A673 (cell line): ENCODE measurements around the gene MICAL3. TPM values are rescaled to one million over a fixed set of nuclear protein-coding genes. Genes with fewer than 3 reads are reported as not detected.
A peak's percentile ranks its signal among the peaks of the same experiment; 100 is the strongest.

Experiments used
- BruUV-seq: library from RNA; stranded (reverse); fragments of 400-500 nt; replicated peaks from 2 replicates; lab custom pipeline; 2021; lab: Mats Ljungman, UMichigan
- CTCF ChIA-PET: fragments of 300-600 bp; sonication (Branson Sonifier 250); formaldehyde crosslinking; loops from one replicate; lab custom pipeline; 2022; ENCODE audit warnings: antibody characterized with exemption; lab: Charles Lee
- POLR2A ChIA-PET: fragments of 300-600 bp; sonication (Branson Sonifier 250); formaldehyde crosslinking; loops from one replicate; lab custom pipeline; 2022; ENCODE audit warnings: antibody characterized with exemption; ENCODE audit not compliant: low non-redundant PET; lab: Charles Lee
- DNase-seq: peaks from one replicate; pipeline ENCODE4 v3.0.0-alpha.2; 2015; ENCODE audit warnings: low spot score
- H3K27ac ChIP-seq: fragments of 200-600 bp; sonication (generic); 2 replicates; pipeline ENCODE4 v1.5.1; 2016; ENCODE audit warnings: mixed run types, low read depth, mild to moderate bottlenecking, mixed read lengths, antibody characterized with exemption, low read length; ENCODE audit not compliant: poor library complexity, severe bottlenecking
- H3K27me3 ChIP-seq: fragments of 200-600 bp; sonication (generic); replicated peaks from 2 replicates; pipeline ENCODE4 v1.6.1; 2017; ENCODE audit warnings: mixed run types, low read depth, mild to moderate bottlenecking, mixed read lengths, antibody characterized with exemption, low read length; ENCODE audit not compliant: insufficient read depth, poor library complexity
- H3K36me3 ChIP-seq: fragments of 200-600 bp; sonication (generic); 2 replicates; pipeline ENCODE4 v1.6.1; 2016; ENCODE audit warnings: mixed run types, mild to moderate bottlenecking, mixed read lengths, antibody characterized with exemption, low read length; ENCODE audit not compliant: insufficient read depth, poor library complexity, severe bottlenecking
- H3K4me1 ChIP-seq: fragments of 200-600 bp; sonication (generic); 2 replicates; pipeline ENCODE4 v1.6.1; 2017; ENCODE audit warnings: mixed run types, mild to moderate bottlenecking, mixed read lengths, antibody characterized with exemption, low read length; ENCODE audit not compliant: insufficient read depth, poor library complexity, severe bottlenecking
- H3K4me3 ChIP-seq: fragments of 200-600 bp; sonication (generic); 2 replicates; pipeline ENCODE4 v1.5.1; 2016; ENCODE audit warnings: low read depth, mixed run types, mild to moderate bottlenecking, mixed read lengths, low read length; ENCODE audit not compliant: poor library complexity, severe bottlenecking
- H3K9me3 ChIP-seq: fragments of 200-600 bp; sonication (generic); 2 replicates; pipeline ENCODE4 v1.6.1; 2016; ENCODE audit warnings: mixed run types, low read depth, mild to moderate bottlenecking, mixed read lengths, antibody characterized with exemption, low read length; ENCODE audit not compliant: poor library complexity, severe bottlenecking
- EZH2 ChIP-seq: fragments of 200-600 bp; sonication (generic); IDR thresholded peaks from 2 replicates; pipeline ENCODE4 v1.6.1; 2017; ENCODE audit warnings: borderline replicate concordance, low read depth, mild to moderate bottlenecking, mixed read lengths, antibody characterized with exemption, low read length; ENCODE audit not compliant: poor library complexity, severe bottlenecking
- intact Hi-C: fragments of 100-400 bp; cut with micrococcal nuclease; formaldehyde crosslinking; loops from one replicate; pipeline ENCODE4 v1.10.0; 2022; ENCODE audit not compliant: unreplicated experiment
- total RNA-seq: library from RNA; stranded (reverse); gene quantifications from 2 replicates; pipeline ENCODE4 v1.2.3, GENCODE V29; 2021
- TF ChIP-seq, protein P1 (sequence below): fragments of 300-800, 200-600 bp; sonication (generic); conservative IDR thresholded peaks from 2 replicates; pipeline ENCODE4 v1.5.1; 2017; ENCODE audit warnings: low read depth, mild to moderate bottlenecking, antibody characterized with exemption, low read length, moderate library complexity, mixed read lengths

MICAL3 gene
- total RNA-seq, 1 experiment from 2014 or later = 63.6 TPM

DNA sequence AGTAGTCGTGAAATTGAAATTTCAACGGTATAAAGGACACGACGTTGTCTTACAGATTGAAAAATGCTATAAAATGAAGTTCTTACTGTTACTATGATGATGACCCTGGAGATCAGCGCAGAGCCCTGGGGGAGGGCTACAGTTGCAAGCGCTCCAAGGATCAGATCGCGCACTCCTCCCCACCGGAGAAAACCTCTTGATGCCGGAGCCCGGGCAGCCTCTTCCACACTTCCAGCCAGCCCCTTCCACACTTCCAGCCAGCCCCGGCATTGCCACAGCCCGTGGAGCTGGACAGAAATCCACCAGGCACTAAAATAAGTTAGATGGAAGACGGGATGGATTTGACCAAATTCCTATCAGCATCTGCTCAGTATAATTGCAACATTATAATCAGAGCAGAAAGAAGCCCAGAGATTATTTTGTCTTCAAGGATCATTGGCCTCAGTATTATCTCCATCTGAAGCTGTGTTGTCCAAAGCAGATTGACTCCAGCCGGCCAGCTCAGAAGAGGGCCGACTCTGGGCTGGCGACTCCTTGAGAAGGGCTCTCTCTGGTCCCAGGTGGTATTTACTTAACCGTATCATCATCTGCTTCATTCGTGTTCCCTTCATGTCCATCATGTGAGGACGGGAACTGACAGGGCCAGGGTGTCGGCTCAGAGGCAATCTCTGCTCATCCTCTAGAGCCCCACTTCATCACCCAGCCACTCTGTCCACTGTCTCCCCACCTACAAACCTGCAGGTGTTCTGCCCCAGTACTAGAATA, 777 bp upstream of the MICAL3 start:
- peaks cover 6% of the 10 kb centered on the region for H3K4me1 ChIP-seq
- ChIA-PET POLR2A (no interaction called here), CTCF (no interaction called here)
- TF ChIP-seq, protein P1, sequence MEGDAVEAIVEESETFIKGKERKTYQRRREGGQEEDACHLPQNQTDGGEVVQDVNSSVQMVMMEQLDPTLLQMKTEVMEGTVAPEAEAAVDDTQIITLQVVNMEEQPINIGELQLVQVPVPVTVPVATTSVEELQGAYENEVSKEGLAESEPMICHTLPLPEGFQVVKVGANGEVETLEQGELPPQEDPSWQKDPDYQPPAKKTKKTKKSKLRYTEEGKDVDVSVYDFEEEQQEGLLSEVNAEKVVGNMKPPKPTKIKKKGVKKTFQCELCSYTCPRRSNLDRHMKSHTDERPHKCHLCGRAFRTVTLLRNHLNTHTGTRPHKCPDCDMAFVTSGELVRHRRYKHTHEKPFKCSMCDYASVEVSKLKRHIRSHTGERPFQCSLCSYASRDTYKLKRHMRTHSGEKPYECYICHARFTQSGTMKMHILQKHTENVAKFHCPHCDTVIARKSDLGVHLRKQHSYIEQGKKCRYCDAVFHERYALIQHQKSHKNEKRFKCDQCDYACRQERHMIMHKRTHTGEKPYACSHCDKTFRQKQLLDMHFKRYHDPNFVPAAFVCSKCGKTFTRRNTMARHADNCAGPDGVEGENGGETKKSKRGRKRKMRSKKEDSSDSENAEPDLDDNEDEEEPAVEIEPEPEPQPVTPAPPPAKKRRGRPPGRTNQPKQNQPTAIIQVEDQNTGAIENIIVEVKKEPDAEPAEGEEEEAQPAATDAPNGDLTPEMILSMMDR = no peak
- no peak for TF ChIP-seq EZH2
- BruUV-seq = no TSS peak
- peak overlapping the region; percentile 67 for H3K4me3 ChIP-seq
- DNase-seq = no peak
- H3K9me3 ChIP-seq = no peaks in the 10 kb centered on the region
- intact Hi-C loops = loop anchor here (1.0 to 5.0 kb wide), 3 partner anchors 37 to 195 kb away; partner anchors contain the start of gene PEX26
- H3K27me3 ChIP-seq = no peaks in the 10 kb centered on the region
- H3K27ac ChIP-seq = no peak overlapping the region
- H3K36me3 ChIP-seq = no peaks in the 10 kb centered on the region

DNA sequence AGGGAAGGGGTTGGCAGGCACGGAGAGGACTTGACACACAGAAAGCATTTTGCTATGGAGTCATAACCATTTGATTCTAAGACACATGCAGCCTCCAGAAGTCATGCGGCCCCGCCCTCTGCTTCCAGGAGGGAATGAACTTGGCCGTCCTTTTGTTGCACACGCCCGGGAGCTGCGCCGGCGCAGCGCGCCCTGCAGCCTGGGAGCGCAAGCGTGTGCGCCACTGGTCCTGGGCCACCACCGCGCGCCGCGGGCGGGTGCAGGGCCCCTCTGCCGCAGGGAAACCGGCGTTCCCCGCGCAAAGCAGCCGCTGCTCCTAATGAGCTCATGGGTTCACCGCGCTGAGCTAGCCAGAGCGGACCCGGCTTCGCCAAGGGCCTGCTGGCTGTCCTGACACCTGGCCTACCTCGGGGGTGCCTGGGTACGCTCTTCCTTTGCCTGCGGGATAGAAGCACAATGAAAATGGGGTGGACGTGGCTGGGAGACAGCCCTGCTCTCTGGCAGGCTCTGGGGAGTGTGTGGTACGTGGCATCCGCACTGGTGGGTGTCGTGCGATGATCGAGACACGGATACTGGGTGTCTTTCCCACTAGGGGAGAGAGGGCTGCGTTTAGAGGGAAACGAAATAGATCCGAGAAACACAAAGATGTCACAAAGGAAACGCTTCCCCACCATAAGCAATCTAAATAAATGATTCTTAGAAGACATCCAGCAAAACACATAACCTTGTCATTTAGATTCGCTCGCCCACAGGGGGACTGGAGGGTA, 669 bp downstream of the MICAL3 start:
- Histone ChIP-seq H3K4me3 (peak overlapping the region; percentile 67), H3K4me1 (peaks cover 6% of the 10 kb centered on the region), H3K27ac (no peak overlapping the region), H3K27me3 (no peaks in the 10 kb centered on the region), H3K9me3 (no peaks in the 10 kb centered on the region), H3K36me3 (no peaks in the 10 kb centered on the region)
- intact Hi-C loops = loop anchor here (1.0 to 5.0 kb wide), 2 partner anchors 39 to 193 kb away; no protein-coding TSS in a partner anchor
- no TSS peak for BruUV-seq
- ChIA-PET POLR2A (no interaction called here), CTCF (no interaction called here)
- no peak for TF ChIP-seq EZH2
- TF ChIP-seq, protein P1 = 0 out of 2 replicates have a peak, but pooled peaks have one; percentile 19
- DNase-seq = peak; percentile 90

DNA sequence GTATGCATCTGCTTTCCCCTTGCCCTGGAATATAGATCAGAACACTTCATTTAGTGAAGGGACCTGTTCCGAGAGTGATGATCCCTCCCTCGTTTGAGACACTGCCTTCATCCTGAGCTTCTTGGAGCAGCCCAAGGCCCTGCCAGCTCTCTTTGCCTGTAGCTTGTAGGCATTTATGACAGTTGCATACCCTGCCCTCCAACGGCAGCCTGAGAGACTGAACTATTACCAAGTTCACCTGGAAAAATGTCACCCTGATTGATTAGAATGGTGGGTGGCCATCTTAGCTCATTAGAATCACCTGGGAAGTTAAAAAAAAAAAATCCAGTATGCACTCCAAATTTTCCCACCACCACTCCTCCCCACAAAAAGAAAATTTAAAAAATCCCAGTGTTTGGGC, 1.5 kb downstream of the MICAL3 start:
- BruUV-seq = TSS peak; percentile 26
- TF ChIP-seq EZH2 = no peak
- TF ChIP-seq, protein P1 = no peak
- intact Hi-C loops = loop anchor here (5.0 kb wide), 1 partner anchor 39 kb away; no protein-coding TSS in a partner anchor

More for the DNA sequence above, 1.5 kb downstream of the MICAL3 start:
- DNase-seq = no peak
- Histone ChIP-seq H3K4me3 (peak overlapping the region; percentile 67), H3K27ac (no peak overlapping the region), H3K27me3 (no peaks in the 10 kb centered on the region), H3K36me3 (no peaks in the 10 kb centered on the region), H3K4me1 (peaks cover 6% of the 10 kb centered on the region), H3K9me3 (no peaks in the 10 kb centered on the region)
- CTCF ChIA-PET = interaction anchor here (0.7 kb wide), 1 partner anchor 57 kb away, joined by 3 read pairs; no protein-coding TSS in a partner anchor
- POLR2A ChIA-PET = no interaction called here
